HL-60 (cell line): ENCODE data around the gene TARS2.

ENCODE experiments used
- TF ChIP-seq, protein P1 (sequence below): IDR thresholded peaks from one replicate; pipeline ENCODE4 v1.5.1; 2011; ENCODE audit warnings: low read length, control low read depth, inconsistent platforms; ENCODE audit not compliant: insufficient read depth
- TF ChIP-seq, protein P2 (sequence below): IDR thresholded peaks from 2 replicates; pipeline ENCODE4 v1.6.1; 2012; ENCODE audit warnings: low read depth; ENCODE audit not compliant: insufficient replicate concordance

DNA sequence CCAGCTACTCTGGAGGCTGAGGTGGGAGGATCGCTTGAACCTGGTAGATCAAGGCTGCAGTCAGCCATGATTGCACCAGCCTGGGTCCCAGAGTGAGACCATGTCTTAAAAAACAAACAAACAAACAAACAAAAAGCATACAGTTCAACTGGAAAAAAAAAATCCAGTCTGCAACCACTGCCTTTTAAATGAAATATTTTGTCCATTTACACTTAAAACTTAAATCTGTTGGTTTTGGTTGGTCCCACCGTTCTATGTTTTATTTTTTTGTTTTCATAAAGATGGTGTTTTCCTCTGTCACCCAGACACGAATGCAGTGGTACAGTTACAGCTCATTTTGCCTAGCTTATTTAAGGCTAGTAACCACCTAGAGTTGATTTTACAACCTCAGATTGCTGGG, 38.1 kb downstream of the TARS2 start:
- TF ChIP-seq, protein P1, sequence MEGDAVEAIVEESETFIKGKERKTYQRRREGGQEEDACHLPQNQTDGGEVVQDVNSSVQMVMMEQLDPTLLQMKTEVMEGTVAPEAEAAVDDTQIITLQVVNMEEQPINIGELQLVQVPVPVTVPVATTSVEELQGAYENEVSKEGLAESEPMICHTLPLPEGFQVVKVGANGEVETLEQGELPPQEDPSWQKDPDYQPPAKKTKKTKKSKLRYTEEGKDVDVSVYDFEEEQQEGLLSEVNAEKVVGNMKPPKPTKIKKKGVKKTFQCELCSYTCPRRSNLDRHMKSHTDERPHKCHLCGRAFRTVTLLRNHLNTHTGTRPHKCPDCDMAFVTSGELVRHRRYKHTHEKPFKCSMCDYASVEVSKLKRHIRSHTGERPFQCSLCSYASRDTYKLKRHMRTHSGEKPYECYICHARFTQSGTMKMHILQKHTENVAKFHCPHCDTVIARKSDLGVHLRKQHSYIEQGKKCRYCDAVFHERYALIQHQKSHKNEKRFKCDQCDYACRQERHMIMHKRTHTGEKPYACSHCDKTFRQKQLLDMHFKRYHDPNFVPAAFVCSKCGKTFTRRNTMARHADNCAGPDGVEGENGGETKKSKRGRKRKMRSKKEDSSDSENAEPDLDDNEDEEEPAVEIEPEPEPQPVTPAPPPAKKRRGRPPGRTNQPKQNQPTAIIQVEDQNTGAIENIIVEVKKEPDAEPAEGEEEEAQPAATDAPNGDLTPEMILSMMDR: no peak
- TF ChIP-seq, protein P2, sequence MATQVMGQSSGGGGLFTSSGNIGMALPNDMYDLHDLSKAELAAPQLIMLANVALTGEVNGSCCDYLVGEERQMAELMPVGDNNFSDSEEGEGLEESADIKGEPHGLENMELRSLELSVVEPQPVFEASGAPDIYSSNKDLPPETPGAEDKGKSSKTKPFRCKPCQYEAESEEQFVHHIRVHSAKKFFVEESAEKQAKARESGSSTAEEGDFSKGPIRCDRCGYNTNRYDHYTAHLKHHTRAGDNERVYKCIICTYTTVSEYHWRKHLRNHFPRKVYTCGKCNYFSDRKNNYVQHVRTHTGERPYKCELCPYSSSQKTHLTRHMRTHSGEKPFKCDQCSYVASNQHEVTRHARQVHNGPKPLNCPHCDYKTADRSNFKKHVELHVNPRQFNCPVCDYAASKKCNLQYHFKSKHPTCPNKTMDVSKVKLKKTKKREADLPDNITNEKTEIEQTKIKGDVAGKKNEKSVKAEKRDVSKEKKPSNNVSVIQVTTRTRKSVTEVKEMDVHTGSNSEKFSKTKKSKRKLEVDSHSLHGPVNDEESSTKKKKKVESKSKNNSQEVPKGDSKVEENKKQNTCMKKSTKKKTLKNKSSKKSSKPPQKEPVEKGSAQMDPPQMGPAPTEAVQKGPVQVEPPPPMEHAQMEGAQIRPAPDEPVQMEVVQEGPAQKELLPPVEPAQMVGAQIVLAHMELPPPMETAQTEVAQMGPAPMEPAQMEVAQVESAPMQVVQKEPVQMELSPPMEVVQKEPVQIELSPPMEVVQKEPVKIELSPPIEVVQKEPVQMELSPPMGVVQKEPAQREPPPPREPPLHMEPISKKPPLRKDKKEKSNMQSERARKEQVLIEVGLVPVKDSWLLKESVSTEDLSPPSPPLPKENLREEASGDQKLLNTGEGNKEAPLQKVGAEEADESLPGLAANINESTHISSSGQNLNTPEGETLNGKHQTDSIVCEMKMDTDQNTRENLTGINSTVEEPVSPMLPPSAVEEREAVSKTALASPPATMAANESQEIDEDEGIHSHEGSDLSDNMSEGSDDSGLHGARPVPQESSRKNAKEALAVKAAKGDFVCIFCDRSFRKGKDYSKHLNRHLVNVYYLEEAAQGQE: no peak
